Measurements from ENCODE around the gene DENND5B. TPM values are rescaled to one million over a fixed set of nuclear protein-coding genes. Genes with fewer than 3 reads are reported as not detected.

DENND5B gene
- total RNA-seq, 2 donors from 2014 or later = 6.9 to 32.3 TPM

DNA sequence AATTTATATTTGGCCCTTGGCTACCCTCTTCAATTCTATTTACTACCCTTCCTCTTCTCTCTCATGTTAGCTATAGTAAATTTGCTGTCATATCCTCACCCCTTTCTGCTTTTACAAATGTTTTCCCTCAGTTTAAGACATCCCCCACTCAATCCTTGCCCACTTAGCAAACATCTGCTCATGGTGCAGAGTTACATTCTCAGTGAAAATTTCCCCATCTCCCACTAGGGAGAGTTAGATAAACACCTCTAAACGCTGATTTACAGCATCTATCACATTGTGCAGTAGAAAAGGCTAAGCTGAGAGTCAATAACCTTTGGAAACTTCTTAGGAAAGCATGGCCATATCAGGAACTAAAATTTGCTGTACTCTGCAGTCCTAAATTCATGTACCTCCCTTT, 69.0 kb downstream of the DENND5B start:
- Histone ChIP-seq H3K27me3 (replicated peaks; ENCODE audit: insufficient read depth) (no peaks in the 10 kb centered on the region), H3K4me1 (replicated peaks) (no peaks in the 10 kb centered on the region), H3K36me3 (no peaks in the 10 kb centered on the region), H3K9me3 (no peaks in the 10 kb centered on the region), H3K27ac (no peak overlapping the region), H3K4me3 (no peak overlapping the region)
- WGBS = 23% methylated on average over 1 of the region's 1 CpG
- TF ChIP-seq POLR2A (IDR thresholded peaks at IDR 0.05) (no peak), POLR2AphosphoS5 (IDR thresholded peaks at IDR 0.05) (no peak)
- TF ChIP-seq, protein P1, sequence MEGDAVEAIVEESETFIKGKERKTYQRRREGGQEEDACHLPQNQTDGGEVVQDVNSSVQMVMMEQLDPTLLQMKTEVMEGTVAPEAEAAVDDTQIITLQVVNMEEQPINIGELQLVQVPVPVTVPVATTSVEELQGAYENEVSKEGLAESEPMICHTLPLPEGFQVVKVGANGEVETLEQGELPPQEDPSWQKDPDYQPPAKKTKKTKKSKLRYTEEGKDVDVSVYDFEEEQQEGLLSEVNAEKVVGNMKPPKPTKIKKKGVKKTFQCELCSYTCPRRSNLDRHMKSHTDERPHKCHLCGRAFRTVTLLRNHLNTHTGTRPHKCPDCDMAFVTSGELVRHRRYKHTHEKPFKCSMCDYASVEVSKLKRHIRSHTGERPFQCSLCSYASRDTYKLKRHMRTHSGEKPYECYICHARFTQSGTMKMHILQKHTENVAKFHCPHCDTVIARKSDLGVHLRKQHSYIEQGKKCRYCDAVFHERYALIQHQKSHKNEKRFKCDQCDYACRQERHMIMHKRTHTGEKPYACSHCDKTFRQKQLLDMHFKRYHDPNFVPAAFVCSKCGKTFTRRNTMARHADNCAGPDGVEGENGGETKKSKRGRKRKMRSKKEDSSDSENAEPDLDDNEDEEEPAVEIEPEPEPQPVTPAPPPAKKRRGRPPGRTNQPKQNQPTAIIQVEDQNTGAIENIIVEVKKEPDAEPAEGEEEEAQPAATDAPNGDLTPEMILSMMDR (IDR thresholded peaks at IDR 0.05) = no peak
- intact Hi-C loops (cut with DNase I) = no loop called here
- DNase-seq (ENCODE audit: low spot score) = no peak

DNA sequence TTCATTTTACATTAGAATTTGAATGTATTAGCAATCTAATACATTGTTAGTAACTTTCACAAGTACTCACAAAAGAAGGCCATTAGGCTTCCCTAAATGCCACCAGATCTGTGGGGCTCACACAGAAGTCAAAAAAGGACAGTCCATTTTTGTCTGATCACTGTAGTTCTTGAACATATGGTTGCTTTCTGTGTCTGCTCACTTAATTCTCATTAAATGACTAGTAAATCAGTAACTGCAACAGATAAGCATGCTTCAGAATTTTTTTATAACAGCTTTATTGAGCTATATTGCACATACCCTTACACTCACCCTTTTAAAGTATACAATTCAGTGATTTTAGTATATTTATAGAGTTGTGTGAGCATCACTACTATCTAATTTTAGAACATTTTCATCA, 71.4 kb downstream of the DENND5B start:
- DNase-seq (ENCODE audit: low spot score) = no peak
- Histone ChIP-seq H3K27me3 (replicated peaks; ENCODE audit: insufficient read depth) (no peaks in the 10 kb centered on the region), H3K4me1 (replicated peaks) (no peaks in the 10 kb centered on the region), H3K36me3 (no peaks in the 10 kb centered on the region), H3K4me3 (no peak overlapping the region), H3K27ac (no peak overlapping the region), H3K9me3 (no peaks in the 10 kb centered on the region)
- no peak for TF ChIP-seq POLR2A (IDR thresholded peaks at IDR 0.05)
- TF ChIP-seq POLR2AphosphoS5 (IDR thresholded peaks at IDR 0.05) = no peak
- TF ChIP-seq, protein P1 (IDR thresholded peaks at IDR 0.05) = no peak
- intact Hi-C loops (cut with DNase I) = no loop called here

DNA sequence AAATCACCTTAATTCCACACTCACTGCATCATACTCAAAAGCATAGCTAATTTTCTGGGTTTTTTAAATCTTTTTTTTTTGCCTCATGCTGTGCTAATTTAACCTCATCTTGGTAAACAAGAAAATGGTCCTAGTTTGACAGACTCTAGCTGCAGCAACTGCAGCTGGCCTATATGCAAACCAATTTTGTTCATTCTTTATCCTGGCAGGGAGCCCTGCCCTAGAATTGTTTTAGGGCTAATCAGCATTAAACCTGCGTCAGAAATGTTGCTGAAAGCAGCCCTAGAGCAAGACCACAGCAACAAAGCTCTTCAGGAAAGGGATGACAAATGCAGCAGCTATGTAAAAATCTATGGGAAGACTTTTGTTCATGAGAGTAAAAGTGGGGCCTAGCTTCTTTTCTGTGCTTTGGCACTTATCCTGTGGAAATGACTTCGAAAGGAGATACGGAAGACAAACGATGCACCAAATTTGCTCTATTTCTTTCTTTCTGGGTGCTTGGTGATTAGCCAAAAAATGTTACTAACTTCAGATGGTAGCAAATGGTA, 72.2 kb downstream of the DENND5B start:
- Histone ChIP-seq H3K27ac (no peak overlapping the region), H3K27me3 (replicated peaks; ENCODE audit: insufficient read depth) (no peaks in the 10 kb centered on the region), H3K9me3 (no peaks in the 10 kb centered on the region), H3K36me3 (no peaks in the 10 kb centered on the region), H3K4me3 (no peak overlapping the region), H3K4me1 (replicated peaks) (no peaks in the 10 kb centered on the region)
- TF ChIP-seq, protein P1 (IDR thresholded peaks at IDR 0.05) = no peak
- TF ChIP-seq POLR2A (IDR thresholded peaks at IDR 0.05) = no peak
- TF ChIP-seq POLR2AphosphoS5 (IDR thresholded peaks at IDR 0.05) = no peak
- WGBS = 60% methylated on average over 4 of the region's 4 CpGs
- DNase-seq (ENCODE audit: low spot score) = no peak
- intact Hi-C loops (cut with DNase I) = no loop called here

DNA sequence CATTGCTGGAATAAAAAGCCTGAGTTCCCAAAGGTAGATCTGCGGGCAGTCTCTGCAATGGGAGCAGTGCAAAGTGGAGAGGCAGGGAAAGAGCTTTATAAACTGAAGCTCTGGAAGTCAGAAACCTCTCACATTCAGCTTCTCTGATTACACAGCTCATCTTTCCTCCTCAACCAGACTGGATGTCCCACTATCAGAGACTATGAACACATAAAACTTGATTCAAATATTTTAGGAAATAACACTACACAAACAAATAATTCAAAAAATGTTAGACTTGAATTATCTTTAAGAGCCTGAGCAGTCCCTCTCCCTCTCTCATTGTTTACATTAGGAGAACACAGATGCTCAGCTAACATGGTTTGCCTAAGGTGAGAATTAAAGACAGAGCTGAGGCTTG, 72.9 kb downstream of the DENND5B start:
- H3K4me1 ChIP-seq (replicated peaks) = no peaks in the 10 kb centered on the region
- H3K4me3 ChIP-seq = no peak overlapping the region
- intact Hi-C loops (cut with DNase I) = no loop called here
- no peaks in the 10 kb centered on the region for H3K9me3 ChIP-seq
- H3K27me3 ChIP-seq (replicated peaks; ENCODE audit: insufficient read depth) = no peaks in the 10 kb centered on the region
- TF ChIP-seq POLR2AphosphoS5 (IDR thresholded peaks at IDR 0.05) (no peak), POLR2A (IDR thresholded peaks at IDR 0.05) (no peak)
- TF ChIP-seq, protein P1 (IDR thresholded peaks at IDR 0.05) = no peak
- 24% methylated on average over 1 of the region's 1 CpG for WGBS
- H3K36me3 ChIP-seq = no peaks in the 10 kb centered on the region
- H3K27ac ChIP-seq = no peak overlapping the region
- DNase-seq (ENCODE audit: low spot score) = no peak

DNA sequence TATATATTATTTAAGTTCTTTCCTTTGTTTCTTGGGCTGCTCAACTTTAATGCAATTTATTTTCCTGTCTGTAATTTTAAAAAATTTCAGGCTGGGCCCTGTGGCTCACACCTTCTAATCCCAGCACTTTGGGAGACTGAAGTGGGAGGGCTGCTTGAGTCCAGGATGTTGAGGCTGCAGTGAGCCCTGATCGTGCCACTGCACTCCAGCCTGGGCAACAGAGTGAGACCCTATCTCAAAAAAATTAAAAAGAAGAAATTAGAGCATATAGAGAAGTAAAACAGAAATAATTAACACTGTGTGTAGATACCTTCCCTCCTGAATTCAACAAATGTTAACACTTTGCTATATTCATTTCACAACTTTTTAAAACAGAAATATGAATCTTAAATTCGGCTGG, 74.2 kb downstream of the DENND5B start:
- WGBS = 82% methylated on average over 2 of the region's 2 CpGs
- no peak for DNase-seq (ENCODE audit: low spot score)
- Histone ChIP-seq H3K27me3 (replicated peaks; ENCODE audit: insufficient read depth) (no peaks in the 10 kb centered on the region), H3K4me3 (no peak overlapping the region), H3K9me3 (no peaks in the 10 kb centered on the region), H3K4me1 (replicated peaks) (no peaks in the 10 kb centered on the region), H3K27ac (no peak overlapping the region), H3K36me3 (no peaks in the 10 kb centered on the region)
- no peak for TF ChIP-seq POLR2AphosphoS5 (IDR thresholded peaks at IDR 0.05)
- TF ChIP-seq, protein P1 (IDR thresholded peaks at IDR 0.05) = no peak
- no peak for TF ChIP-seq POLR2A (IDR thresholded peaks at IDR 0.05)
- intact Hi-C loops (cut with DNase I) = no loop called here
